ENCODE results near the gene AMBP.

Gene AMBP

GRCh38 chr9:114012126-114012525, 66.0 kb downstream of the AMBP start:
- DNase-seq = no peak

- DNase-seq = no peak
These were observed 66.8 kb downstream of the AMBP start for GRCh38 chr9:114011313-114011712.
